K562 (cell line): ENCODE results near the gene CREG2. TPM values are rescaled to one million over a fixed set of nuclear protein-coding genes. Genes with fewer than 3 reads are reported as not detected.

Experiments used
- ATF2 ChIP-seq: sonication (generic); formaldehyde crosslinking; IDR thresholded peaks from 2 replicates; pipeline ENCODE4 v1.8.1; 2022; ENCODE audit warnings: missing genetic modification reagents
- CREBBP ChIP-seq: IDR thresholded peaks from one replicate; pipeline ENCODE4 v1.6.1; 2012; ENCODE audit warnings: low read depth, mild to moderate bottlenecking, control low read depth, inconsistent platforms, low read length
- E2F5 ChIP-seq: sonication (generic); formaldehyde crosslinking; IDR thresholded peaks from 2 replicates; pipeline ENCODE4 v1.8.0; 2022; ENCODE audit warnings: mild to moderate bottlenecking, missing genetic modification reagents
- ELK3 ChIP-seq: fragments of 450-650 bp; formaldehyde crosslinking; IDR thresholded peaks from 2 replicates; pipeline ENCODE4 v1.4.0; 2020; ENCODE audit warnings: mild to moderate bottlenecking
- FOXK2 ChIP-seq, 2 experiments: fragments of 450-650 bp; IDR thresholded peaks in 1 of 2; conservative IDR thresholded peaks in 1 of 2; 2 replicates each; pipeline ENCODE4 v1.6.1; 2016; ENCODE audit warnings: low read depth in 2 of 2, mild to moderate bottlenecking in 1 of 2
- JUNB ChIP-seq: fragments of 450-650 bp; formaldehyde crosslinking; conservative IDR thresholded peaks from 2 replicates; pipeline ENCODE4 v1.4.0; 2020; ENCODE audit warnings: mild to moderate bottlenecking
- MAFK ChIP-seq: IDR thresholded peaks from 2 replicates; pipeline ENCODE4 v1.6.1; 2011; ENCODE audit warnings: low read length, improper control_type of control experiment
- MTA3 ChIP-seq: fragments of 450-650 bp; formaldehyde crosslinking; IDR thresholded peaks from 2 replicates; pipeline ENCODE4 v1.6.1; 2017; ENCODE audit warnings: mild to moderate bottlenecking, borderline replicate concordance
- NFE2 ChIP-seq: IDR thresholded peaks from 2 replicates; pipeline ENCODE4 v1.6.1; 2014; ENCODE audit warnings: antibody characterized with exemption, low read depth
- RNF219 ChIP-seq: fragments of 250-450 bp; sonication (Bioruptor Pico); IDR thresholded peaks from 2 replicates; pipeline ENCODE4 v1.5.0; 2022; ENCODE audit warnings: mild to moderate bottlenecking
- TAF7 ChIP-seq: fragments of 450-650 bp; IDR thresholded peaks from 2 replicates; pipeline ENCODE4 v1.6.1; 2016; ENCODE audit warnings: missing genetic modification characterization, missing compliant biosample characterization
- TRIM24 ChIP-seq, 2 experiments: fragments of 450-650 bp; IDR thresholded peaks; 2 replicates each; pipeline ENCODE4 v1.6.1; 2016
- ZNF512 ChIP-seq: IDR thresholded peaks from 2 replicates; pipeline ENCODE4 v1.6.1; 2016; ENCODE audit warnings: missing genetic modification characterization, missing compliant biosample characterization
- ZNF75A ChIP-seq: fragments of 450-650 bp; formaldehyde crosslinking; IDR thresholded peaks from 2 replicates; pipeline ENCODE4 v1.4.0; 2020; ENCODE audit warnings: mild to moderate bottlenecking
- polyA plus RNA-seq, 8 experiments: library from polyadenylated mRNA; depleted of rRNA in 4 of 8; stranded (reverse) in 5 of 8; unstranded in 3 of 8; fragments of >200 nt; fragmentation: Nextera tagmentation in 2 of 8; fragmentation: Illumina TruSeq in 1 of 8; extraction: Ambion mirVana in 2 of 8; extraction: Trizol in 1 of 8; gene quantifications; 2 replicates each; pipeline versions ENCODE4 v1.2.1 to v1.2.3, GENCODE V29; 2011 to 2014; ENCODE audit warnings: inconsistent platforms in 1 of 8, missing spikeins in 1 of 8
- total RNA-seq, 7 experiments: library from RNA; depleted of rRNA in 6 of 7; stranded (reverse); fragments of >200 nt in 6 of 7; fragmentation: Illumina TruSeq in 2 of 7; extraction: Trizol in 2 of 7; gene quantifications; 2 replicates each; pipeline versions ENCODE4 v1.2.1 to v1.2.3, GENCODE V29; 2011 to 2021; ENCODE audit warnings: low replicate concordance in 1 of 7

CREG2 gene
- total and polyA plus RNA-seq, 9 of the 15 experiments (the other 6 are each of a cell fraction or from before 2014, with no cell fraction given), result not detected

GRCh38 chr2:101325425-101325824 lies 61.9 kb downstream of the CREG2 start (continued):
- TF ChIP-seq ZNF75A (CRISPR knock-in tag) (no peak), RNF219 (no peak), CREBBP (no peak), ELK3 (CRISPR knock-in tag) (no peak), TRIM24 (IDR thresholded peaks at IDR 0.05) (peak; percentile 29 to 54; a peak in 2 of 4 replicates), E2F5 (no peak), TAF7 (tag) (no peak), MAFK (no peak), FOXK2 (conservative IDR thresholded peaks at IDR 0.05 in 1 of 2, IDR thresholded peaks at IDR 0.05 in 1 of 2; ENCODE audit: low read depth in 2 of 2) (no peak), ATF2 (CRISPR knock-in tag) (no peak), ZNF512 (no peak), NFE2 (peak; percentile 61), JUNB (CRISPR knock-in tag) (no peak), MTA3 (no peak)
